ENCODE results near the gene DBN1.

DBN1 gene

GRCh38 chr5:177509991-177510566 lies 36.6 kb upstream of the DBN1 start:
- no peak overlapping the region for H3K27ac ChIP-seq (ENCODE audit: low read length)
- no peak overlapping the region for H3K4me3 ChIP-seq (ENCODE audit: low read depth in 1 of 2, low read length in 2 of 2)
- H3K9ac ChIP-seq (ENCODE audit: low read depth, low read length) = no peak overlapping the region
- no peak for DNase-seq
- no peaks in the 10 kb centered on the region for H3K9me3 ChIP-seq (ENCODE audit: insufficient read depth, low read length, severe bottlenecking)
- H2AFZ ChIP-seq (ENCODE audit: low read depth, low read length) = no peak overlapping the region
- H3K4me1 ChIP-seq (ENCODE audit: insufficient read depth, low read length) = peaks cover 11% of the 10 kb centered on the region
- H4K20me1 ChIP-seq (ENCODE audit: insufficient read depth, low read length) = peaks cover 20% of the 10 kb centered on the region
- H3K4me2 ChIP-seq (ENCODE audit: insufficient read depth, low read length) = no peak overlapping the region
- ATAC-seq (ENCODE audit: insufficient read depth, low read depth) = peak; percentile 37; the same call in 2 of the 3 replicates
- H3K36me3 ChIP-seq (ENCODE audit: insufficient read depth, low read length) = peaks cover 51% of the 10 kb centered on the region
- H3K79me2 ChIP-seq (ENCODE audit: insufficient read depth, low read length) = peaks cover 13% of the 10 kb centered on the region
- no peaks in the 10 kb centered on the region for H3K27me3 ChIP-seq (ENCODE audit: insufficient read depth, low read length, poor library complexity)
- TF ChIP-seq CTCF (IDR thresholded peaks at IDR 0.05; ENCODE audit: borderline replicate concordance, extremely low read depth, low read length, poor library complexity, severe bottlenecking) (no peak), EZH2 (IDR thresholded peaks at IDR 0.05; ENCODE audit: borderline replicate concordance, low read depth, low read length, severe bottlenecking) (no peak)

GRCh38 chr5:177509381-177509951 lies 36.0 kb upstream of the DBN1 start, which contains the start of gene DOK3:
DOK3 (minus strand) TSS chr5:177509826; CDS start chr5:177509540, 286 bp downstream.
- Histone ChIP-seq H3K27ac (ENCODE audit: low read length) (no peak within 1 kb of the TSS), H3K36me3 (ENCODE audit: insufficient read depth, low read length) (peaks cover 45% of the 10 kb centered on the region), H3K4me3 (ENCODE audit: low read depth in 1 of 2, low read length in 2 of 2) (no peak within 1 kb of the TSS), H2AFZ (ENCODE audit: low read depth, low read length) (no peak within 1 kb of the TSS), H3K4me1 (ENCODE audit: insufficient read depth, low read length) (peaks cover 5% of the 10 kb centered on the region), H3K79me2 (ENCODE audit: insufficient read depth, low read length) (peaks cover 7% of the 10 kb centered on the region; the same call in 1 of the 2 replicates), H3K27me3 (ENCODE audit: insufficient read depth, low read length, poor library complexity) (no peaks in the 10 kb centered on the region), H3K4me2 (ENCODE audit: insufficient read depth, low read length) (no peak within 1 kb of the TSS), H4K20me1 (ENCODE audit: insufficient read depth, low read length) (peaks cover 14% of the 10 kb centered on the region), H3K9me3 (ENCODE audit: insufficient read depth, low read length, severe bottlenecking) (no peaks in the 10 kb centered on the region), H3K9ac (ENCODE audit: low read depth, low read length) (no peak within 1 kb of the TSS)
- ATAC-seq (ENCODE audit: insufficient read depth, low read depth) (no peak), DNase-seq (no peak)
- no peak for TF ChIP-seq CTCF (IDR thresholded peaks at IDR 0.05; ENCODE audit: borderline replicate concordance, extremely low read depth, low read length, poor library complexity, severe bottlenecking)
- TF ChIP-seq EZH2 (IDR thresholded peaks at IDR 0.05; ENCODE audit: borderline replicate concordance, low read depth, low read length, severe bottlenecking) = no peak

- ATAC-seq (ENCODE audit: insufficient read depth, low read depth) (no peak), DNase-seq (no peak)
- TF ChIP-seq EZH2 (IDR thresholded peaks at IDR 0.05; ENCODE audit: borderline replicate concordance, low read depth, low read length, severe bottlenecking) = no peak
- no peaks in the 10 kb centered on the region for H3K9me3 ChIP-seq (ENCODE audit: insufficient read depth, low read length, severe bottlenecking)
- H3K27ac ChIP-seq (ENCODE audit: low read length) = no peak overlapping the region
- 0 out of 2 replicates have a peak, but pooled peaks cover under 1% of the 10 kb centered on the region for H3K79me2 ChIP-seq (ENCODE audit: insufficient read depth, low read length)
- H3K27me3 ChIP-seq (ENCODE audit: insufficient read depth, low read length, poor library complexity) = no peaks in the 10 kb centered on the region
- H3K9ac ChIP-seq (ENCODE audit: low read depth, low read length) = no peak overlapping the region
- H2AFZ ChIP-seq (ENCODE audit: low read depth, low read length) = no peak overlapping the region
- peaks cover 11% of the 10 kb centered on the region; the same call in 1 of the 2 replicates for H4K20me1 ChIP-seq (ENCODE audit: insufficient read depth, low read length)
- H3K4me2 ChIP-seq (ENCODE audit: insufficient read depth, low read length) = no peak overlapping the region
- H3K4me3 ChIP-seq (ENCODE audit: low read depth in 1 of 2, low read length in 2 of 2) = no peak overlapping the region
- H3K4me1 ChIP-seq (ENCODE audit: insufficient read depth, low read length) = no peaks in the 10 kb centered on the region
- H3K36me3 ChIP-seq (ENCODE audit: insufficient read depth, low read length) = peaks cover 39% of the 10 kb centered on the region
Measured at GRCh38 chr5:177508837-177509236, 35.4 kb upstream of the DBN1 start.

GRCh38 chr5:177508221-177508611 lies 34.8 kb upstream of the DBN1 start:
- DNase-seq (no peak), ATAC-seq (ENCODE audit: insufficient read depth, low read depth) (no peak)
- no peaks in the 10 kb centered on the region for H3K4me1 ChIP-seq (ENCODE audit: insufficient read depth, low read length)
- peaks cover 33% of the 10 kb centered on the region for H3K36me3 ChIP-seq (ENCODE audit: insufficient read depth, low read length)
- no peak overlapping the region for H3K4me2 ChIP-seq (ENCODE audit: insufficient read depth, low read length)
- H3K79me2 ChIP-seq (ENCODE audit: insufficient read depth, low read length) = no peaks in the 10 kb centered on the region
- H3K9ac ChIP-seq (ENCODE audit: low read depth, low read length) = no peak overlapping the region
- H3K27ac ChIP-seq (ENCODE audit: low read length) = no peak overlapping the region
- H3K4me3 ChIP-seq (ENCODE audit: low read depth in 1 of 2, low read length in 2 of 2) = no peak overlapping the region
- no peaks in the 10 kb centered on the region for H3K9me3 ChIP-seq (ENCODE audit: insufficient read depth, low read length, severe bottlenecking)
- peaks cover 11% of the 10 kb centered on the region; the same call in 1 of the 2 replicates for H4K20me1 ChIP-seq (ENCODE audit: insufficient read depth, low read length)
- H2AFZ ChIP-seq (ENCODE audit: low read depth, low read length) = no peak overlapping the region
- TF ChIP-seq CTCF (IDR thresholded peaks at IDR 0.05; ENCODE audit: borderline replicate concordance, extremely low read depth, low read length, poor library complexity, severe bottlenecking) = no peak
- no peak for TF ChIP-seq EZH2 (IDR thresholded peaks at IDR 0.05; ENCODE audit: borderline replicate concordance, low read depth, low read length, severe bottlenecking)
- H3K27me3 ChIP-seq (ENCODE audit: insufficient read depth, low read length, poor library complexity) = no peaks in the 10 kb centered on the region
